ENCODE data around the gene HACL1. TPM values are rescaled to one million over a fixed set of nuclear protein-coding genes. Genes with fewer than 3 reads are reported as not detected.
A peak's percentile ranks its signal among the peaks of the same experiment; 100 is the strongest.
"Not testable (repeated sequence)": the region's sequence is repeated elsewhere in the genome, so short reads cannot be mapped to it uniquely, and the experiment has no call there.

HACL1 gene
- total RNA-seq, 1 experiment from 2014 or later, result 25.5 TPM

DNA sequence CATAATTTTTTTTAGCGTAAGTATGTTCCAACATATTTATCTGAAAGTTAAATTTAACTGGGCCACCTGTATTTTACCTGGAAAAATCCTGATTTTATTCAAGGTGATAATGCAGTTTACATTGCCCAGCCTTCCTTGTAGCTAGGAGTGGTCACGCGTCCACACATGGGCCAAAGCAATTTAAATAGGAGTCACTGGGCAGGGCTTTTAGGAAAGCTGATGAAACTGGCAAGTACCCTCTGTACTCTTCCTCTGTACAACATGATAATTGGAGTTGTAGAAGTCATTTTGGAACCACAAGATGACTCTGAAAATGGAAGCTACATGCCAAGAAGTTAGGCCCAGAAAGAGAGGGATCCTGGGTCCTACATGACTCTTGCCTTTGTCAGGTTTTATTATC, 9.6 kb upstream of the HACL1 start:
- no peak overlapping the region for H2AFZ ChIP-seq (ENCODE audit: low read length)
- no peaks in the 10 kb centered on the region for H3K27me3 ChIP-seq (ENCODE audit: low read length)
- no peak overlapping the region for H3K27ac ChIP-seq (ENCODE audit: low read length)
- no peak for TF ChIP-seq EZH2 (IDR thresholded peaks at IDR 0.05; ENCODE audit: low read length, unreplicated experiment)
- TF ChIP-seq, protein P1, sequence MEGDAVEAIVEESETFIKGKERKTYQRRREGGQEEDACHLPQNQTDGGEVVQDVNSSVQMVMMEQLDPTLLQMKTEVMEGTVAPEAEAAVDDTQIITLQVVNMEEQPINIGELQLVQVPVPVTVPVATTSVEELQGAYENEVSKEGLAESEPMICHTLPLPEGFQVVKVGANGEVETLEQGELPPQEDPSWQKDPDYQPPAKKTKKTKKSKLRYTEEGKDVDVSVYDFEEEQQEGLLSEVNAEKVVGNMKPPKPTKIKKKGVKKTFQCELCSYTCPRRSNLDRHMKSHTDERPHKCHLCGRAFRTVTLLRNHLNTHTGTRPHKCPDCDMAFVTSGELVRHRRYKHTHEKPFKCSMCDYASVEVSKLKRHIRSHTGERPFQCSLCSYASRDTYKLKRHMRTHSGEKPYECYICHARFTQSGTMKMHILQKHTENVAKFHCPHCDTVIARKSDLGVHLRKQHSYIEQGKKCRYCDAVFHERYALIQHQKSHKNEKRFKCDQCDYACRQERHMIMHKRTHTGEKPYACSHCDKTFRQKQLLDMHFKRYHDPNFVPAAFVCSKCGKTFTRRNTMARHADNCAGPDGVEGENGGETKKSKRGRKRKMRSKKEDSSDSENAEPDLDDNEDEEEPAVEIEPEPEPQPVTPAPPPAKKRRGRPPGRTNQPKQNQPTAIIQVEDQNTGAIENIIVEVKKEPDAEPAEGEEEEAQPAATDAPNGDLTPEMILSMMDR (conservative IDR thresholded peaks at IDR 0.05; ENCODE audit: low read depth, low read length), result no peak
- no peak for TF ChIP-seq EZH2phosphoT487 (IDR thresholded peaks at IDR 0.05; ENCODE audit: borderline replicate concordance, low read length)
- intact Hi-C loops (cut with micrococcal nuclease), result no loop called here
- no peaks in the 10 kb centered on the region for H3K9me2 ChIP-seq (replicated peaks; ENCODE audit: low read length)
- no peak overlapping the region for H3K4me2 ChIP-seq (ENCODE audit: low read length)
- peaks cover 22% of the 10 kb centered on the region for H3K4me1 ChIP-seq (ENCODE audit: insufficient read depth, low read length)
- BruUV-seq (replicated peaks), result no TSS peak
- no peaks in the 10 kb centered on the region for H3K9me3 ChIP-seq (ENCODE audit: low read length)
- no peaks in the 10 kb centered on the region for H4K20me1 ChIP-seq (ENCODE audit: low read length)
- peaks cover 7% of the 10 kb centered on the region for H3F3A ChIP-seq (ENCODE audit: low read length, unreplicated experiment)
- H3K79me2 ChIP-seq (ENCODE audit: low read length), result no peaks in the 10 kb centered on the region
- ATAC-seq (no peak), DNase-seq (no peak)
- no peaks in the 10 kb centered on the region for H3K36me3 ChIP-seq (ENCODE audit: low read depth, low read length)
- no peak overlapping the region for H3K4me3 ChIP-seq (ENCODE audit: low read length)
- no peak overlapping the region for H3K9ac ChIP-seq (ENCODE audit: low read length)
- CTCF ChIA-PET, result no interaction called here
- POLR2A ChIA-PET (ENCODE audit: unreplicated experiment), result no interaction called here

DNA sequence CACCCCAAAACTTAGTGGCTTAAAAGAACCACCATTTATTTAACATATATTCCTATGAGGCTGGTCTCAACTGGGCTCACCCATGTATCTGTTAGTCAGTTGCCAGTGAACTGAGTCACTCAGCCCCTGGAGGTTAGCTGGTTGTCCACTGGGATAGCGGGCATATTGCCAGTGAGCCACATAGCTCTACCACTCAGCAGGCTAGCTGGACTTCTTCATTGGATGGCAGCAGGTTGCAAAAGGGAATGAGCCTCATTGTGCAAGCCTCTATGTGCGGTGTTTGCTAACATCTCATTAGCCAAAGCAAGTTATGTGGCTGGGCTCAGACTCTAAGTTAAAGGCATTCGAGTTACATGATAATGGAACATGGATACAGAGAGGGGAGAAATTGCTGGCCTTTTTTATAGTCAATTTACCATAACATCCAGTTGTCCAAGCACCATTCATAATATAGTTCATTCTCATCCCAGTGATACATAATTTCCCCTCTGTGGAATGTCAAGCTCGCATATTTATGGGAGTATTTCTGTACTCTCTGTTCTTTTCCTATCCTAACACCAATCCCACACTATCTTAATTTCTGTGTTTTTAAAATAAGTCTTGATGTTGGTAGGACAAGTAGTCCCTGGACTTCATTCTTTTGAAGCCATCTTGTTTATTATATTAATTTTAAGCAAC, 8.9 kb upstream of the HACL1 start:
- BruUV-seq (replicated peaks), result no TSS peak
- no peak overlapping the region for H2AFZ ChIP-seq (ENCODE audit: low read length)
- peaks cover 19% of the 10 kb centered on the region; the same call in 1 of the 2 replicates for H3K4me1 ChIP-seq (ENCODE audit: insufficient read depth, low read length)
- ChIA-PET POLR2A (ENCODE audit: unreplicated experiment) (no interaction called here), CTCF (no interaction called here)
- no peak overlapping the region for H3K4me2 ChIP-seq (ENCODE audit: low read length)
- no peaks in the 10 kb centered on the region for H3K27me3 ChIP-seq (ENCODE audit: low read length)
- H3K9ac ChIP-seq (ENCODE audit: low read length), result no peak overlapping the region
- no peaks in the 10 kb centered on the region for H3K9me2 ChIP-seq (replicated peaks; ENCODE audit: low read length)
- ATAC-seq, result peak; percentile 63; the same call in 1 of the 2 replicates
- H3K27ac ChIP-seq (ENCODE audit: low read length), result no peak overlapping the region
- no peak overlapping the region for H3K4me3 ChIP-seq (ENCODE audit: low read length)
- TF ChIP-seq EZH2phosphoT487 (IDR thresholded peaks at IDR 0.05; ENCODE audit: borderline replicate concordance, low read length) (no peak), EZH2 (IDR thresholded peaks at IDR 0.05; ENCODE audit: low read length, unreplicated experiment) (no peak)
- TF ChIP-seq, protein P1 (conservative IDR thresholded peaks at IDR 0.05; ENCODE audit: low read depth, low read length), result no peak
- DNase-seq, result peak; percentile 75
- no peaks in the 10 kb centered on the region for H3K36me3 ChIP-seq (ENCODE audit: low read depth, low read length)
- H3K79me2 ChIP-seq (ENCODE audit: low read length), result no peaks in the 10 kb centered on the region
- H4K20me1 ChIP-seq (ENCODE audit: low read length), result no peaks in the 10 kb centered on the region
- intact Hi-C loops (cut with micrococcal nuclease), result no loop called here
- H3K9me3 ChIP-seq (ENCODE audit: low read length), result no peaks in the 10 kb centered on the region
- H3F3A ChIP-seq (ENCODE audit: low read length, unreplicated experiment), result peaks cover 7% of the 10 kb centered on the region

DNA sequence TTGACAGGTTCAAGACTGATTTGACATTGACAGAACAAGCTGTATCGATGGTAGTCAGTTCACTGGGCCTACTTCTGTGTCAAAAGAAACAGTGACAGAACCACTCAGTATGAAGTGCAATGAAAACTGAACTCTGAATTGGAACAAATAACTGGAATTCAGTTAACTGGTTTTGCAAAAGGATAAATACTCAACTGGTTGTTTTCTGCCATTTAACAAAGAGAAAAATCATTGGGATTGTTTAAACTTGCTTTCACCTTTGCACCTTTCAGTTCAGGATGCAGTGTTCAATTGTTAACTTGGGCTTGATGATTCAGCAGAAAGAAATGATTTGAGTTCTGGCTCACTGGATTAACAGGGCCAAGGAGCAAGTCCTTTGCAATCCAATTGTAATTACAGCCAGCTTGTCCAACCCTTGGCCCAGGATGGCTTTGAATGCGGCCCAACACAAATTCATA, 5.1 kb upstream of the HACL1 start:
- H3F3A ChIP-seq (ENCODE audit: low read length, unreplicated experiment), result no peaks in the 10 kb centered on the region
- H4K20me1 ChIP-seq (ENCODE audit: low read length), result no peaks in the 10 kb centered on the region
- H3K9ac ChIP-seq (ENCODE audit: low read length), result no peak overlapping the region
- ATAC-seq, result no peak
- no peak overlapping the region for H3K4me2 ChIP-seq (ENCODE audit: low read length)
- H3K9me2 ChIP-seq (replicated peaks; ENCODE audit: low read length), result no peaks in the 10 kb centered on the region
- DNase-seq, result peak; percentile 40
- intact Hi-C loops (cut with micrococcal nuclease), result no loop called here
- peaks cover 25% of the 10 kb centered on the region for H3K4me1 ChIP-seq (ENCODE audit: insufficient read depth, low read length)
- H3K27me3 ChIP-seq (ENCODE audit: low read length), result no peaks in the 10 kb centered on the region
- no peak overlapping the region for H2AFZ ChIP-seq (ENCODE audit: low read length)
- ChIA-PET CTCF (interaction anchor here (0.6 kb wide), 2 partner anchors 246 to 715 kb away, joined by 3 to 6 read pairs; no protein-coding TSS in a partner anchor), POLR2A (ENCODE audit: unreplicated experiment) (no interaction called here)
- H3K9me3 ChIP-seq (ENCODE audit: low read length), result no peaks in the 10 kb centered on the region
- no peak overlapping the region for H3K27ac ChIP-seq (ENCODE audit: low read length)
- TF ChIP-seq, protein P1 (conservative IDR thresholded peaks at IDR 0.05; ENCODE audit: low read depth, low read length), result no peak
- TF ChIP-seq EZH2 (IDR thresholded peaks at IDR 0.05; ENCODE audit: low read length, unreplicated experiment) (no peak), EZH2phosphoT487 (IDR thresholded peaks at IDR 0.05; ENCODE audit: borderline replicate concordance, low read length) (no peak)
- H3K36me3 ChIP-seq (ENCODE audit: low read depth, low read length), result no peaks in the 10 kb centered on the region
- H3K4me3 ChIP-seq (ENCODE audit: low read length), result no peak overlapping the region
- BruUV-seq (replicated peaks), result no TSS peak
- 0 out of 2 replicates have a peak, but pooled peaks cover 6% of the 10 kb centered on the region for H3K79me2 ChIP-seq (ENCODE audit: low read length)

DNA sequence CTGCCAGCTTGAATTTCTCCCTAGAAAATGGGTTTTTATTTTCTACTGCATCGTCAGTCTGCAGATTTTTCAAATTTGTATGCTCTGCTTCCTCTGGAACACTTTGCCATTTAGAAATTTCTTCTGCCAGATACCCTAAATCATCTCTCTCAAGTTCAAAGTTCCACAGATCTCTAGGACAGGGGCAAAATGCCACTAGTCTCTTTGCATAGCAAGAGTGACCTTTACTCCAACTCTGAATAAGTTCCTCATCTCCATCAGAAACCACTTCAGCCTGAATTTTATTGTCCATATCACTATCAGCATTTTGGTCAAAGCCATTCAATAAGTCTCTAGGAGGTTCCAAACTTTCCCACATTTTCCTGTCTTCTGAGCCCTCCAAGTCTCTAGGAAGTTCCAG, 3.2 kb upstream of the HACL1 start:
- Histone ChIP-seq H3K79me2 (ENCODE audit: low read length) (peaks cover 19% of the 10 kb centered on the region), H3K4me1 (ENCODE audit: insufficient read depth, low read length) (peaks cover 28% of the 10 kb centered on the region; the same call in 1 of the 2 replicates)
- H2AFZ ChIP-seq (ENCODE audit: low read length); H3K36me3 ChIP-seq (ENCODE audit: low read depth, low read length); H3K27me3 ChIP-seq (ENCODE audit: low read length); CTCF ChIA-PET; H3K27ac ChIP-seq (ENCODE audit: low read length); intact Hi-C loops (cut with micrococcal nuclease); BruUV-seq (replicated peaks); ATAC-seq; H4K20me1 ChIP-seq (ENCODE audit: low read length); POLR2A ChIA-PET (ENCODE audit: unreplicated experiment); H3K4me2 ChIP-seq (ENCODE audit: low read length); H3K9me2 ChIP-seq (replicated peaks; ENCODE audit: low read length); H3K4me3 ChIP-seq (ENCODE audit: low read length); DNase-seq; H3K9ac ChIP-seq (ENCODE audit: low read length); H3K9me3 ChIP-seq (ENCODE audit: low read length); H3F3A ChIP-seq (ENCODE audit: low read length, unreplicated experiment): not testable (repeated sequence)
